B cell (primary cell): ENCODE data around the gene RGS6. TPM values are rescaled to one million over a fixed set of nuclear protein-coding genes. Genes with fewer than 3 reads are reported as not detected.

Experiments used
- ATAC-seq: fragments of 200-7000 bp; cut with Tn5 transposase; one replicate; pipeline ENCODE4 v1.10.0; 2021; ENCODE audit warnings: low read depth, mild to moderate bottlenecking, moderate number of reproducible peaks, moderate library complexity
- CTCF ChIA-PET: fragments of 350-600 bp; sonication (Branson Sonifier 250); formaldehyde crosslinking; loops from one replicate; lab custom pipeline; 2021; ENCODE audit warnings: antibody characterized with exemption, inconsistent platforms; lab: Charles Lee
- POLR2A ChIA-PET: fragments of 350-600 bp; sonication (Branson Sonifier 250); formaldehyde crosslinking; loops from one replicate; lab custom pipeline; 2021; ENCODE audit warnings: antibody characterized with exemption; lab: Charles Lee
- DNase-seq: peaks from one replicate; pipeline ENCODE4 v3.0.0; 2013
- H2AFZ ChIP-seq: 2 replicates; pipeline ENCODE4 v1.6.1; 2012; ENCODE audit warnings: mild to moderate bottlenecking, low read depth, low read length; ENCODE audit not compliant: insufficient read depth, poor library complexity, severe bottlenecking
- H3K27ac ChIP-seq, 2 donors: 1 replicate in 1 of 2; 2 replicates in 1 of 2; pipeline ENCODE4 v1.5.1; 2012 to 2013; ENCODE audit warnings: low read length in 2 of 2, mild to moderate bottlenecking in 2 of 2, moderate library complexity in 1 of 2
- H3K27me3 ChIP-seq, 4 experiments: fragments of 200-600 bp in 1 of 4; sonication (generic) in 1 of 4; replicated peaks in 1 of 4; 1 replicate in 2 of 4; 2 replicates in 2 of 4; pipeline versions ENCODE4 v1.6.1 to v1.7.0; 2013 to 2016; ENCODE audit warnings: low read length in 3 of 4, mild to moderate bottlenecking in 2 of 4, mixed read lengths in 1 of 4, moderate library complexity in 1 of 4; ENCODE audit not compliant: insufficient read depth in 4 of 4, control insufficient read depth in 3 of 4; ENCODE audit errors: control extremely low read depth in 1 of 4
- H3K36me3 ChIP-seq, 2 experiments: replicated peaks in 1 of 2; 1 replicate in 1 of 2; 2 replicates in 1 of 2; pipeline versions ENCODE4 v1.6.1 to v1.7.1; 2013; ENCODE audit warnings: low read length in 1 of 2; ENCODE audit not compliant: insufficient read depth in 2 of 2, control insufficient read depth in 1 of 2; ENCODE audit errors: control extremely low read depth in 1 of 2, extremely low read depth in 1 of 2
- H3K4me1 ChIP-seq, 2 donors: fragments of 200-600 bp in 1 of 2; sonication (generic) in 1 of 2; 1 replicate in 1 of 2; 2 replicates in 1 of 2; pipeline versions ENCODE4 v1.5.1 to v1.6.1; 2013 to 2017; ENCODE audit warnings: low read length in 2 of 2; ENCODE audit not compliant: control insufficient read depth in 2 of 2, insufficient read depth in 2 of 2
- H3K4me2 ChIP-seq: replicated peaks from 2 replicates; pipeline ENCODE3; 2012; ENCODE audit warnings: mild to moderate bottlenecking, low read depth, low read length; ENCODE audit not compliant: poor library complexity, severe bottlenecking
- H3K4me3 ChIP-seq, 5 experiments: fragments of 200-600 bp in 1 of 5; sonication (generic) in 1 of 5; 1 replicate in 3 of 5; 2 replicates in 2 of 5; pipeline versions ENCODE4 v1.5.1 to v1.7.0; 2011 to 2016; ENCODE audit warnings: low read length in 4 of 5, mild to moderate bottlenecking in 4 of 5, low read depth in 2 of 5, control low read depth in 1 of 5, moderate library complexity in 1 of 5; ENCODE audit not compliant: insufficient read depth in 1 of 5; ENCODE audit errors: control extremely low read depth in 1 of 5, extremely low read depth in 1 of 5
- H3K79me2 ChIP-seq: fragments of 200-600 bp; sonication (generic); one replicate; pipeline ENCODE4 v1.6.0; 2016; ENCODE audit warnings: low read length; ENCODE audit not compliant: control insufficient read depth, insufficient read depth
- H3K9ac ChIP-seq: fragments of 200-600 bp; sonication (generic); 2 replicates; pipeline ENCODE4 v1.6.1; 2017; ENCODE audit warnings: mild to moderate bottlenecking, low read length, moderate library complexity
- H3K9me3 ChIP-seq, 3 donors: one replicate each; pipeline versions ENCODE4 v1.6.1 to v1.7.1; 2013; ENCODE audit warnings: low read length in 2 of 3; ENCODE audit not compliant: control insufficient read depth in 2 of 3, insufficient read depth in 1 of 3; ENCODE audit errors: control extremely low read depth in 1 of 3
- H4K20me1 ChIP-seq: 2 replicates; pipeline ENCODE4 v1.6.0; 2012; ENCODE audit warnings: mild to moderate bottlenecking, low read length; ENCODE audit not compliant: insufficient read depth, control insufficient read depth, poor library complexity, severe bottlenecking
- H3K27ac Mint-ChIP-seq: one replicate; pipeline ENCODE4 v1.8.0; 2021; ENCODE audit warnings: mixed read lengths
- H3K27me3 Mint-ChIP-seq: one replicate; pipeline ENCODE4 v1.8.0; 2021; ENCODE audit warnings: mixed read lengths
- H3K4me1 Mint-ChIP-seq: one replicate; pipeline ENCODE4 v1.8.0; 2021; ENCODE audit warnings: mixed read lengths
- H3K4me3 Mint-ChIP-seq: one replicate; pipeline ENCODE4 v1.8.0; 2021; ENCODE audit warnings: mixed read lengths
- H3K9me3 Mint-ChIP-seq: one replicate; pipeline ENCODE4 v1.8.0; 2022; ENCODE audit warnings: mixed read lengths; ENCODE audit not compliant: insufficient read depth
- EZH2 ChIP-seq: IDR thresholded peaks from 2 replicates; pipeline ENCODE4 v1.6.1; 2012; ENCODE audit warnings: borderline replicate concordance, low read depth, mild to moderate bottlenecking, moderate library complexity, low read length; ENCODE audit not compliant: insufficient read depth, poor library complexity, severe bottlenecking
- whole genome bisulfite sequencing: methylation state at CpG from one replicate; pipeline ENCODE4 v1.1.5; 2013; ENCODE audit warnings: missing lambda C conversion rate; ENCODE audit not compliant: insufficient coverage; 5-methylcytosine and 5-hydroxymethylcytosine counted together
- intact Hi-C: fragments of 100-400 bp; cut with micrococcal nuclease; formaldehyde crosslinking; loops from one replicate; pipeline ENCODE4 v1.10.0; 2022
- polyA plus RNA-seq: library from polyadenylated mRNA; depleted of rRNA; stranded (reverse); fragments of >200 nt; gene quantifications from 2 replicates; pipeline ENCODE4 v1.2.3, GENCODE V29; 2012
- total RNA-seq, 2 donors: library from RNA; stranded (reverse); fragments of 120-200 nt in 1 of 2; gene quantifications; 1 replicate in 1 of 2; 2 replicates in 1 of 2; pipeline versions ENCODE4 v1.2.3 to v1.2.4, GENCODE V29; 2013 to 2022
- TF ChIP-seq, protein P1 (sequence below): fragments of 200-600 bp; IDR thresholded peaks from one replicate; pipeline ENCODE4 v1.8.0; 2022; ENCODE audit warnings: antibody characterized with exemption, mild to moderate bottlenecking

Gene RGS6
- total and polyA plus RNA-seq, 2 donors (not counting 1 experiment from before 2014, with no cell fraction given) = 0.07 TPM; not detected in 1

- ATAC-seq = no peak
- Histone ChIP-seq H3K4me3 (no peak overlapping the region), H3K4me2 (no peak overlapping the region), H4K20me1 (no peaks in the 10 kb centered on the region), H3K27me3 (peaks cover 0 to 7% (median 3%) of the 10 kb centered on the region in 4 experiments), H3K4me1 (no peaks in the 10 kb centered on the region), H2AFZ (no peak overlapping the region), H3K27ac (no peak overlapping the region), H3K36me3 (no peaks in the 10 kb centered on the region), H3K79me2 (no peaks in the 10 kb centered on the region), H3K9ac (no peak overlapping the region), H3K9me3 (no peaks in the 10 kb centered on the region)
- Mint-ChIP-seq H3K4me3 (no peak overlapping the region), H3K9me3 (no peaks in the 10 kb centered on the region), H3K4me1 (no peaks in the 10 kb centered on the region), H3K27ac (no peak overlapping the region), H3K27me3 (peaks cover 27% of the 10 kb centered on the region)
- intact Hi-C loops = no loop called here
- POLR2A ChIA-PET = no interaction called here
- CTCF ChIA-PET = no interaction called here
- DNase-seq = no peak
- no CpG with 5 or more reads among the region's 3 CpGs for WGBS
- TF ChIP-seq EZH2 = no peak
- TF ChIP-seq, protein P1, sequence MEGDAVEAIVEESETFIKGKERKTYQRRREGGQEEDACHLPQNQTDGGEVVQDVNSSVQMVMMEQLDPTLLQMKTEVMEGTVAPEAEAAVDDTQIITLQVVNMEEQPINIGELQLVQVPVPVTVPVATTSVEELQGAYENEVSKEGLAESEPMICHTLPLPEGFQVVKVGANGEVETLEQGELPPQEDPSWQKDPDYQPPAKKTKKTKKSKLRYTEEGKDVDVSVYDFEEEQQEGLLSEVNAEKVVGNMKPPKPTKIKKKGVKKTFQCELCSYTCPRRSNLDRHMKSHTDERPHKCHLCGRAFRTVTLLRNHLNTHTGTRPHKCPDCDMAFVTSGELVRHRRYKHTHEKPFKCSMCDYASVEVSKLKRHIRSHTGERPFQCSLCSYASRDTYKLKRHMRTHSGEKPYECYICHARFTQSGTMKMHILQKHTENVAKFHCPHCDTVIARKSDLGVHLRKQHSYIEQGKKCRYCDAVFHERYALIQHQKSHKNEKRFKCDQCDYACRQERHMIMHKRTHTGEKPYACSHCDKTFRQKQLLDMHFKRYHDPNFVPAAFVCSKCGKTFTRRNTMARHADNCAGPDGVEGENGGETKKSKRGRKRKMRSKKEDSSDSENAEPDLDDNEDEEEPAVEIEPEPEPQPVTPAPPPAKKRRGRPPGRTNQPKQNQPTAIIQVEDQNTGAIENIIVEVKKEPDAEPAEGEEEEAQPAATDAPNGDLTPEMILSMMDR = no peak
Observed at GRCh38 chr14:72053651-72054050, 121.4 kb downstream of the RGS6 start.

GRCh38 chr14:72054911-72055310 lies 122.7 kb downstream of the RGS6 start:
- Histone ChIP-seq H4K20me1 (no peaks in the 10 kb centered on the region), H3K27ac (no peak overlapping the region), H3K9ac (no peak overlapping the region), H3K4me2 (no peak overlapping the region), H3K9me3 (no peaks in the 10 kb centered on the region), H3K36me3 (no peaks in the 10 kb centered on the region), H3K4me1 (no peaks in the 10 kb centered on the region), H3K4me3 (no peak overlapping the region), H2AFZ (no peak overlapping the region), H3K27me3 (peaks cover 0 to 3% (median 3%) of the 10 kb centered on the region in 4 experiments), H3K79me2 (no peaks in the 10 kb centered on the region)
- POLR2A ChIA-PET = no interaction called here
- WGBS = no CpG with 5 or more reads among the region's 4 CpGs
- Mint-ChIP-seq H3K4me3 (no peak overlapping the region), H3K4me1 (no peaks in the 10 kb centered on the region), H3K27me3 (peaks cover 22% of the 10 kb centered on the region), H3K9me3 (no peaks in the 10 kb centered on the region), H3K27ac (no peak overlapping the region)
- intact Hi-C loops = no loop called here
- ATAC-seq (no peak), DNase-seq (no peak)
- TF ChIP-seq, protein P1 = no peak
- TF ChIP-seq EZH2 = no peak
- CTCF ChIA-PET = no interaction called here
